ENCODE measurements around the gene C1QTNF9. TPM values are rescaled to one million over a fixed set of nuclear protein-coding genes. Genes with fewer than 3 reads are reported as not detected.
"Not testable (repeated sequence)": the region's sequence is repeated elsewhere in the genome, so short reads cannot be mapped to it uniquely, and the experiment has no call there.

Gene C1QTNF9
- total RNA-seq, 1 experiment from 2014 or later, result not detected

GRCh38 chr13:24323739-24324075 lies 14.3 kb downstream of the C1QTNF9 start:
- H3K36me3 Mint-ChIP-seq, result no peaks in the 10 kb centered on the region
- no peak overlapping the region for H3K27ac Mint-ChIP-seq
- H3K27me3 Mint-ChIP-seq (ENCODE audit: low read depth), result peaks cover 19% of the 10 kb centered on the region
- DNase-seq (ENCODE audit: low spot score), result no peak
- no peak overlapping the region for H3K4me3 Mint-ChIP-seq
- CTCF ChIA-PET, result no interaction called here
- no peaks in the 10 kb centered on the region for H3K4me1 Mint-ChIP-seq
- TF ChIP-seq CDX4 (CRISPR knock-in tag; IDR thresholded peaks at IDR 0.05; ENCODE audit: borderline replicate concordance), result no peak
- no peak for TF ChIP-seq JUN (CRISPR knock-in tag; IDR thresholded peaks at IDR 0.05)
- no peak for TF ChIP-seq SMAD3 (CRISPR knock-in tag; IDR thresholded peaks at IDR 0.05; ENCODE audit: borderline replicate concordance)
- no peak for TF ChIP-seq CBFB (CRISPR knock-in tag; IDR thresholded peaks at IDR 0.05; ENCODE audit: low read depth)
- no peak for TF ChIP-seq PRRX2 (CRISPR knock-in tag; IDR thresholded peaks at IDR 0.05)
- TF ChIP-seq FOXP4 (CRISPR knock-in tag; IDR thresholded peaks at IDR 0.05), result no peak
- TF ChIP-seq E2F1 (CRISPR knock-in tag; IDR thresholded peaks at IDR 0.05), result no peak
- no peak for TF ChIP-seq GABPB1 (CRISPR knock-in tag; IDR thresholded peaks at IDR 0.05)
- TF ChIP-seq GRHL2 (CRISPR knock-in tag; IDR thresholded peaks at IDR 0.05; ENCODE audit: insufficient replicate concordance, severe bottlenecking), result no peak
- TF ChIP-seq ZNF416 (CRISPR knock-in tag; IDR thresholded peaks at IDR 0.05), result no peak
- no peak for TF ChIP-seq NFE2L1 (CRISPR knock-in tag; IDR thresholded peaks at IDR 0.05)
- TF ChIP-seq CREB1 (CRISPR knock-in tag; IDR thresholded peaks at IDR 0.05), result no peak
- TF ChIP-seq ZNF423 (CRISPR knock-in tag; IDR thresholded peaks at IDR 0.05), result no peak
- TF ChIP-seq PREB (CRISPR knock-in tag; IDR thresholded peaks at IDR 0.05; ENCODE audit: borderline replicate concordance), result no peak
- no peak for TF ChIP-seq E2F4 (CRISPR knock-in tag; IDR thresholded peaks at IDR 0.05; ENCODE audit: borderline replicate concordance, low read depth)
- no peak for TF ChIP-seq TEAD1 (CRISPR knock-in tag; IDR thresholded peaks at IDR 0.05)
- no peak for TF ChIP-seq AFF4 (CRISPR knock-in tag; IDR thresholded peaks at IDR 0.05; ENCODE audit: borderline replicate concordance)
- TF ChIP-seq ELF4 (CRISPR knock-in tag; IDR thresholded peaks at IDR 0.05; ENCODE audit: low read depth), result no peak
- TF ChIP-seq PRDM15 (CRISPR knock-in tag; IDR thresholded peaks at IDR 0.05), result no peak
- no peak for ATAC-seq
- H3K9me3 Mint-ChIP-seq, result no peaks in the 10 kb centered on the region
- POLR2A ChIA-PET, result no interaction called here

GRCh38 chr13:24327598-24327997 lies 18.2 kb downstream of the C1QTNF9 start:
- CTCF ChIA-PET; POLR2A ChIA-PET; H3K4me1 Mint-ChIP-seq; DNase-seq (ENCODE audit: low spot score); ATAC-seq; H3K36me3 Mint-ChIP-seq; H3K9me3 Mint-ChIP-seq; H3K27ac Mint-ChIP-seq: not testable (repeated sequence)
- peaks cover 24% of the 10 kb centered on the region for H3K27me3 Mint-ChIP-seq (ENCODE audit: low read depth)
- peak overlapping the region; percentile 55; the same call in 1 of the 2 replicates for H3K4me3 Mint-ChIP-seq

All from WTC11 (cell line).